K562 (cell line): ENCODE data around the gene SRP54. TPM values are rescaled to one million over a fixed set of nuclear protein-coding genes. Genes with fewer than 3 reads are reported as not detected.

Experiments used
- ATAC-seq: fragments of 200-7000 bp; cut with Tn5 transposase; 3 replicates; pipeline ENCODE4 v1.9.1; 2020; ENCODE audit warnings: moderate library complexity
- BruUV-seq: library from RNA; stranded (reverse); fragments of 400-500 nt; replicated peaks from 2 replicates; lab custom pipeline; 2021; lab: Mats Ljungman, UMichigan
- CTCF ChIA-PET: fragments of 300-600 bp; formaldehyde crosslinking; extraction: SDS; loops from one replicate; lab custom pipeline; 2021; ENCODE audit warnings: low intra/inter-chr PET ratio; lab: Yijun Ruan, JAX
- POLR2A ChIA-PET: fragments of 300-600, 350-650 bp; sonication (Branson Sonifier 250); formaldehyde crosslinking; extraction: SDS; loops from one replicate; lab custom pipeline; 2021; ENCODE audit warnings: antibody characterized with exemption, inconsistent platforms; lab: Yijun Ruan, JAX
- DNase-seq, 4 experiments: peaks; one replicate each; pipeline versions ENCODE4 v3.0.0 to v3.0.0-alpha.2; 2011 to 2018; ENCODE audit warnings: low spot score in 3 of 4, mixed read lengths in 3 of 4; ENCODE audit errors: extremely low read depth in 1 of 4
- FAIRE-seq: peaks from 2 replicates; lab custom pipeline; 2011; peaks lifted over from hg19 to GRCh38; lab: Jason Lieb, UNC
- H2AFZ ChIP-seq: 2 replicates; pipeline ENCODE4 v1.6.0; 2011; ENCODE audit warnings: low read depth, low read length, control low read depth, inconsistent platforms
- H3K27ac ChIP-seq: fragments of 200-600 bp; 3 replicates; pipeline ENCODE4 v1.8.0; 2011; ENCODE audit warnings: low read depth, mild to moderate bottlenecking, control low read depth, inconsistent platforms, low read length, moderate library complexity, mixed read lengths; ENCODE audit errors: extremely low read depth
- H3K27me3 ChIP-seq, 2 experiments: fragments of 300-600 bp in 1 of 2; 2 replicates in 1 of 2; 3 replicates in 1 of 2; pipeline versions ENCODE4 v1.6.0 to v1.8.0; 2011; ENCODE audit warnings: inconsistent platforms in 2 of 2, low read length in 2 of 2, mild to moderate bottlenecking in 1 of 2, mixed read lengths in 1 of 2, moderate library complexity in 1 of 2; ENCODE audit not compliant: control insufficient read depth in 2 of 2, insufficient read depth in 2 of 2
- H3K36me3 ChIP-seq: fragments of 300-600 bp; 3 replicates; pipeline ENCODE4 v1.8.0; 2011; ENCODE audit warnings: mild to moderate bottlenecking, low read length, inconsistent platforms; ENCODE audit not compliant: control insufficient read depth, insufficient read depth
- H3K4me1 ChIP-seq, 2 experiments: fragments of 200-600 bp in 1 of 2; replicated peaks in 1 of 2; 2 replicates in 1 of 2; 3 replicates in 1 of 2; pipeline versions ENCODE4 v1.5.1 to v1.8.0; 2011; ENCODE audit warnings: inconsistent platforms in 2 of 2, low read length in 2 of 2, mild to moderate bottlenecking in 1 of 2, mixed read lengths in 1 of 2, moderate library complexity in 1 of 2; ENCODE audit not compliant: control insufficient read depth in 2 of 2, insufficient read depth in 2 of 2
- H3K4me2 ChIP-seq: 2 replicates; pipeline ENCODE4 v1.6.1; 2011; ENCODE audit warnings: low read length, control low read depth, inconsistent platforms, mixed read lengths; ENCODE audit not compliant: insufficient read depth
- H3K4me3 ChIP-seq: fragments of 200-600 bp; sonication (generic), shearing (Covaris generic); 2 replicates; pipeline ENCODE4 v1.5.1; 2016; ENCODE audit warnings: control low read depth, inconsistent platforms
- H3K79me2 ChIP-seq: fragments of 200-600 bp; 3 replicates; pipeline ENCODE4 v1.8.0; 2011; ENCODE audit warnings: low read length, inconsistent platforms; ENCODE audit not compliant: control insufficient read depth, insufficient read depth
- H3K9ac ChIP-seq, 2 experiments: 2 replicates each; pipeline versions ENCODE4 v1.6.0 to v1.6.1; 2011; ENCODE audit warnings: low read depth in 2 of 2, low read length in 2 of 2, control low read depth in 1 of 2, inconsistent platforms in 1 of 2, mild to moderate bottlenecking in 1 of 2, mixed read lengths in 1 of 2; ENCODE audit not compliant: insufficient read depth in 1 of 2
- H3K9me1 ChIP-seq: one replicate; pipeline ENCODE4 v1.6.0; 2011; ENCODE audit warnings: inconsistent platforms, mild to moderate bottlenecking, low read length, moderate library complexity; ENCODE audit not compliant: control insufficient read depth, insufficient read depth
- H3K9me3 ChIP-seq: replicated peaks from 2 replicates; pipeline ENCODE4 v1.5.1; 2011; ENCODE audit warnings: low read depth, low read length, inconsistent platforms; ENCODE audit not compliant: control insufficient read depth, insufficient read depth
- H4K20me1 ChIP-seq: replicated peaks from 2 replicates; pipeline ENCODE4 v1.6.1; 2011; ENCODE audit warnings: low read length, inconsistent platforms, mixed read lengths; ENCODE audit not compliant: control insufficient read depth, insufficient read depth
- CHD2 ChIP-seq: IDR thresholded peaks from 2 replicates; pipeline ENCODE4 v1.6.1; 2011; ENCODE audit warnings: low read depth, low read length
- CLOCK ChIP-seq: fragments of 250-450 bp; sonication (Bioruptor Pico); IDR thresholded peaks from 2 replicates; pipeline ENCODE4 v1.4.0; 2020; ENCODE audit warnings: mild to moderate bottlenecking, moderate library complexity, borderline replicate concordance
- EZH2 ChIP-seq: IDR thresholded peaks from 2 replicates; pipeline ENCODE4 v1.6.1; 2012; ENCODE audit warnings: low read depth, mild to moderate bottlenecking, inconsistent platforms, low read length, borderline replicate concordance
- HCFC1 ChIP-seq: IDR thresholded peaks from 2 replicates; pipeline ENCODE4 v1.6.1; 2012; ENCODE audit warnings: low read depth, low read length, improper control_type of control experiment
- HDAC3 ChIP-seq: fragments of 450-650 bp; IDR thresholded peaks from 2 replicates; pipeline ENCODE4 v1.6.1; 2018; ENCODE audit warnings: borderline replicate concordance, mild to moderate bottlenecking, moderate library complexity; ENCODE audit not compliant: partially characterized antibody
- RAD51 ChIP-seq: fragments of 450-650 bp; IDR thresholded peaks from 2 replicates; pipeline ENCODE4 v1.7.1; 2016; ENCODE audit warnings: low read depth, mild to moderate bottlenecking, borderline replicate concordance
- RFX7 ChIP-seq: fragments of 250-450 bp; sonication (Bioruptor Pico); IDR thresholded peaks from 2 replicates; pipeline ENCODE4 v1.5.1; 2021; ENCODE audit warnings: mild to moderate bottlenecking
- ZNF212 ChIP-seq: fragments of 450-650 bp; formaldehyde crosslinking; IDR thresholded peaks from 2 replicates; pipeline ENCODE4 v1.4.0; 2020; ENCODE audit warnings: mild to moderate bottlenecking
- ZNF311 ChIP-seq: fragments of 250-450 bp; sonication (Bioruptor Pico); IDR thresholded peaks from 2 replicates; pipeline ENCODE4 v1.4.0; 2020; ENCODE audit warnings: mild to moderate bottlenecking, moderate library complexity
- WGBS: fragments of 100-300 bp; shearing (Covaris generic); methylation state at CpG from one replicate; pipeline ENCODE4 v1.1.6; 2016; ENCODE audit warnings: low coverage, mixed read lengths; ENCODE audit not compliant: insufficient coverage; ENCODE audit errors: missing lambda C conversion rate; 5-methylcytosine and 5-hydroxymethylcytosine counted together
- in situ Hi-C: fragments of 300-500 bp; cut with MboI; formaldehyde crosslinking; loops from 4 replicates; pipeline ENCODE4 v1.15.0; 2018; ENCODE audit warnings: inconsistent platforms, mixed read lengths
- intact Hi-C: fragments of 100-400 bp; cut with micrococcal nuclease; formaldehyde crosslinking; loops from 2 replicates; pipeline ENCODE4 v1.14.2; 2022
- polyA plus RNA-seq, 8 experiments: library from polyadenylated mRNA; depleted of rRNA in 4 of 8; stranded (reverse) in 5 of 8; unstranded in 3 of 8; fragments of >200 nt; fragmentation: Nextera tagmentation in 2 of 8; fragmentation: Illumina TruSeq in 1 of 8; extraction: Ambion mirVana in 2 of 8; extraction: Trizol in 1 of 8; gene quantifications; 2 replicates each; pipeline versions ENCODE4 v1.2.1 to v1.2.3, GENCODE V29; 2011 to 2014; ENCODE audit warnings: inconsistent platforms in 1 of 8, missing spikeins in 1 of 8
- total RNA-seq, 7 experiments: library from RNA; depleted of rRNA in 6 of 7; stranded (reverse); fragments of >200 nt in 6 of 7; fragmentation: Illumina TruSeq in 2 of 7; extraction: Trizol in 2 of 7; gene quantifications; 2 replicates each; pipeline versions ENCODE4 v1.2.1 to v1.2.3, GENCODE V29; 2011 to 2021; ENCODE audit warnings: low replicate concordance in 1 of 7

Gene SRP54
- total and polyA plus RNA-seq, 9 of the 15 experiments (the other 6 are each of a cell fraction or from before 2014, with no cell fraction given), result 28.6 to 69.8 (median 51.7) TPM

GRCh38 chr14:34999500-34999899, 16.7 kb downstream of the SRP54 start:
- no peak overlapping the region for H3K27ac ChIP-seq
- H3K27me3 ChIP-seq, result no peaks in the 10 kb centered on the region
- ChIA-PET CTCF (no interaction called here), POLR2A (no interaction called here)
- H3K36me3 ChIP-seq, result peaks cover 29% of the 10 kb centered on the region
- ATAC-seq (no peak), FAIRE-seq (no peak), DNase-seq (no peak)
- TF ChIP-seq RFX7 (no peak), EZH2 (no peak), RAD51 (no peak), CLOCK (CRISPR knock-in tag) (no peak), HDAC3 (no peak), ZNF311 (CRISPR knock-in tag) (no peak), HCFC1 (no peak), CHD2 (no peak), ZNF212 (no peak)
- H3K4me2 ChIP-seq, result no peak overlapping the region
- no peak overlapping the region for H3K9ac ChIP-seq
- H3K79me2 ChIP-seq, result peaks cover 12% of the 10 kb centered on the region
- no peaks in the 10 kb centered on the region; a peak in 2 of 5 replicates for H3K4me1 ChIP-seq
- no TSS peak for BruUV-seq
- H3K9me3 ChIP-seq, result no peaks in the 10 kb centered on the region
- H3K4me3 ChIP-seq, result no peak overlapping the region
- no peak overlapping the region for H2AFZ ChIP-seq
- in situ Hi-C loops (no loop called here), intact Hi-C loops (no loop called here)
- no peaks in the 10 kb centered on the region for H4K20me1 ChIP-seq
- no peaks in the 10 kb centered on the region for H3K9me1 ChIP-seq
- WGBS, result 94% methylated on average over 3 of the region's 3 CpGs
